GM18867 (cell line): ENCODE data around the gene A2M.

Experiments
- ATAC-seq: cut with Tn5 transposase; IDR thresholded peaks from one replicate; pipeline ENCODE4 v1.9.1; 2021; ENCODE audit warnings: mild to moderate bottlenecking, moderate library complexity; ENCODE audit not compliant: unreplicated experiment

A2M gene

GRCh38 chr12:9099552-9100190 is 16.0 kb downstream of the A2M start:
- ATAC-seq = no peak

DNA sequence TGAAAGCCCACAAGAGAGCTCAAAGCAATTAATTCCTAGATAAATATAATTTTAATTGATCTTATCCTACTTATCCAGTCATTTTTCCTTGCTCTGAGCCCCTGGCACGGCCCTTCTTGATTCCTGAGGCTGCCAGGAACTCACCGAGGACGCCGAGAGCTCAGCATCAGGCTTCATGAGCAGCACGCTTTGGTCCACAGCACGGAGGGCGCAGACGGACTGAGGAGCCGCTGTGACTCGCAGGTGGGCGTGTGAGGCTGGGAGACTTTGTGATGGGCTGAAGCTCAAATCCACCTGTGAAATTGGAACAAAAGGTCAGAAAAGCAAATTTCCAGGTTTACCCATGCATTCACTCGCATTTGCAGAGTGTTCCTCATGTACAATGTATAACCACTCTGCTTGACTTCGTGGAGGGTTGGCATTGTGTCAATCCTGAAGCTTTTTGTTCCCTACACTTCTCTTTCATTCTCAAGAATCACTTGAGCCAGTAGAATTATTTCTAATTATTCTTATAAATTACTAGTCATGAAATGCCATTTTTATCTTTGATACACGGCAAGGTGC is 17.2 kb downstream of the A2M start:
- no peak for ATAC-seq

DNA sequence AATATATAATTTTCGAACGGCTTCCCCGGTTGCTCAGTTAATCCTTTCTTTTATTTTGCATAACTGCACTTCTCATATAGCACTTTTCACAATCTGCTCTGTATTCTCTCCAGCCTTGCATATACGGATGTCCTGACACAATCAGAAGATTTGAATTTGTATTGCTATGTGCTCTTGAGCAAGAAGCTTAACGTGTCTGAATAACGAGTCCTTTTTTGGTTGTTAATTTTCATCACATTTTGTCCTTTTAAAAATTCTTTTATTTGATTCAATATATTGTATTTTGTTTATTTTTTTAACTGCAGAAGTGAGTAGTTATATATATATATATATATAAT is 17.6 kb downstream of the A2M start:
- ATAC-seq = no peak

DNA sequence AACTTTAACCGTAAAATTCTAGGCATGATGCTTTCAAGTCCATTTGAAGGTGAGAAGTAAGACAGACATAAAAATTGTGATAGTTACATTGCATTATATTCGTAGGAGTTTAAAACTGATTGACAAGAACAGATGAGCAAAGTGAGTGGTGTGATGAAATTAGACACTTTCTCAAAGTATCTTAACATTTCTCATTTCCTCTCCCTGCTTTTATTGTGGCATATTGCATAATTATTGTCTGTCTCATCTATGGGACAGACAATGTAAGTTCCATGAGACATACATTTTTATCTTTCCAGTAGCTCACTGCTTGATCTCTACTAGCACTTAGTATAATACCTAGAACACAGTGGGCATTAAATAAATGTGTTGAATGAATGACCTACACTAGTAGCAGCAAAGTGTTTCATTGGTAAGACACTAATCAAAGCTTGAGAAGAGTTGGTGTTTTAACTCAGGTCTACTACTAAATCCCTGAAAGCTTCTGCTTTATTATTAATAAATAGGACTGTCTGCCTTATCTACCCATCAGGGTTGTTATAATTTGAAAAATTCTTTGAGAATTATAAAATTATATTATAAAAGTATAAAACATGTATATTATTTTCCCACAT is 19.0 kb downstream of the A2M start:
- ATAC-seq = no peak

DNA sequence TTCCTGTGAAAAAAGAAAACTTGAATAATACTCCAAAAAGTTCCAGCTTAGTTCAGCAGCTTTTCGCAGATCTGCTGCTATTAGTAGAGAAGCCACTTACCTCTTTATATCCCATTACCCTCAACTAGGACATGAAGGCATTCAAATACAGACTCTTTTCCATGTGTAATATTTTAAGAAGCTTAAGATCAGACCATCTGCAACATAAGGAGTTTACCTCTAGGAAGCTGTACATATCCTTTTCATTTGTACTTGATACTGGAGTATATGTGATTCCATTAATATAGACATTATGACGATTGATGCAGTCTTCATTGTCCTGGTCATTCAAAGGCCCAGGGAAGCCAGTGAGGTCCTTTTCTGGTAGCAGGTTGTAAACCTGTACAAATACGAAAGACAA is 20.4 kb downstream of the A2M start:
- ATAC-seq = no peak

- no peak for ATAC-seq
These were observed 21.1 kb downstream of the A2M start for GRCh38 chr12:9094512-9095206.

DNA sequence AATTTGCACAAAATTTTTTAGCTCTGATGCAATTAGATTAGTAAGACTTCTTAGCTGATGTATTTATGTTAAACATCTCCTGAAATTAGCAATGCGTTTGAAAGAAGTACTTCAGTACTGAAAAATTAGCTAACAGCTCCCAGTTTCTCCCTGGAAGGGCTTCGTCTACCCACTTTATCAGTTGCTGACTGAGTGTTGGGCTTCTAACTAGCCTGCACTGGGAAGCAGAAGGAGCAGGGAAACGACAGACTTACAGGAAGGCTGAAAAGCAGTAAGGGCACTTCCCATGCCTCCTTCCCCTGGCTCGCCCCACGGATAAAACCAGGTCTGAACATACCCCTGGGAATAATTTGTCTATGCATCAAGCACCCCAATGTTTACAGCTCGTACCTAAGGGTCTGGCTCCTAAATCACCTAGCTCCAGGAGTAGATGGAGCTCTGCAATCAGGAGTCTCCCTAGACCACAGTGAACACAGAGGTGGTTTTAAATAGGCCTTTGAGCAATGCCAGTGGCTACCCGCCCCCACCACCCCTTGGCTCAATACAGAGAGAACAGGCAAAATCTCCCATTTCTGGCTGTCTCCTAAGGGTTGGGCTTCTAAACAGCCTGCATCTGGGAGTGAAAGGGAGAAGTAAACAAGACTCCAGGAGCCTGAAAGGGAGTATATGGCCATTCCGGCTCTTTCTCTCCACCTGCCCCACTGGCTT is 23.7 kb downstream of the A2M start:
- no peak for ATAC-seq

DNA sequence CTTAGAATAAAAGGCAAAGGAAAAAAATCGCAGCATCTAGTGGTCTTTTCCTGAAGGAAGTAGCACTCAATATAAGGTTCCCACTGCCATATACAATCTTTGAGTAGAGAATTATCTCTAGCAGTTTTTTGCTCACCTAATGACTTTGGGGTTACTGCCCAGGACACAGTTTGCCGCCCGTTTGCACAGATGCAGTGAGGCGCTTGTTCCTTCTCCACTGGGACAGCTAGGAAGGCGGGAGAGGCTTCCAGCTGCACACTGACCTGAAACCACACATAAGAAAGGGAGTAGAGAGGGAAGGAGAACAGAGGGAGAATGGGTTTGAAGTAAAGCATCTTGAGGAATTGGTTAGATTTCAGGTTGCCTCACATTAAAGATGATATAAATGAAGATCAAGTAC is 25.5 kb downstream of the A2M start:
- no peak for ATAC-seq

- ATAC-seq = no peak
These were observed 28.5 kb downstream of the A2M start for GRCh38 chr12:9087087-9087835.

DNA sequence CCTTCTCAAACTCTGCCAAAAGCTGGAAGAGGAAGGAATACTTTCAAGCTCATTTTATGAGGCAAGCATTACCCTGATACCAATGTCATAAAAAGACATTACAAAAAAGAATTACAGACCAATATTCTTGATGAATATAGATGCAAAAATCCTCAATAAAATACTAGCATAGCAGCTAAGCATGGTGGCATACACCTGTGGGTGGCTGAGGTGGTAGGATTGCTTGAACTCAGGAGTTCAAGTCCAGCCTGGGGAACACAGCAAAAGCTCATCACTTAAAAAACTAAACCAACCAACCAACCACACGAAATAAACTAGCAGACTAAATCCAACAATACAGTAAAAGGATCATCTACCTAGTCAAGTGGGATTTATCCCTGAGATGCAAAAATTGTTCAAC is 29.6 kb downstream of the A2M start:
- no peak for ATAC-seq

DNA sequence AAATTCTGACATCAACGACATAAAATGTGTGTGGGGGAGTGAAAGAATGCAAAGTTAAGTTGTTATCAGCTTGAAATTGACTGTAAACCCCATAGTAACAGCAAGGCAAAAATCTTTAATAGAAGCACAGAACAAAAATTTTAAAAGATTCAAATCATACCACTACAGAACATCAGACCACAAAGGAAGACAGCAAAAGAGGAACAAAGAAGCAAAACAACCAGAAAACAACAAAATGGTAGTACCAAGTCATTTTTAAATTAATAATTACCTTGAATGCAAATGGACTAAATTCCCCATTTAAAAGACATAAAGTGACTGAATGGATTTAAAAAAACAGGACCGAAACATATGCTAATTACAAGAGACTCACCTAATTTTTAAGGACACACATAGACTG is 31.3 kb downstream of the A2M start:
- ATAC-seq = no peak

DNA sequence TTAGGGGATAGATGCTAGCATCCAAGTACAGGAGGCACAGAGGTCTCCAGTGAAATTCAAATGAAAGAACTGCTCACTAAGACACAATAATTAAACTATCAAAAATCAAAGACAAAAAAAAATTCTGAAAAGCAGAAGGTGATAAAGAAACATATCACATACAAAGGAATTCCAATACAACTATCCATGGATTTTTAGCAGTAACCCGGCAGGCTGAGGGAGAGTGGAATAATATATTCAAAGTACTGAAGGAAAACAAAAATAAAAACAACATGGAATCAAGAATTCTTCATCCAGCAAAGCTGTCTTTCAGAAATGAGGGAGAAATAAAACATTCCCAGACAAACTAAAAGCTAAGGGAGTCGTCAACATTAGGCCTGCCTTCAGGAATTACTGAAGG is 31.9 kb downstream of the A2M start:
- no peak for ATAC-seq

- ATAC-seq = no peak
These were observed 33.9 kb downstream of the A2M start for GRCh38 chr12:9081667-9082427.

- no peak for ATAC-seq
These were observed 35.6 kb downstream of the A2M start for GRCh38 chr12:9079883-9080675.

DNA sequence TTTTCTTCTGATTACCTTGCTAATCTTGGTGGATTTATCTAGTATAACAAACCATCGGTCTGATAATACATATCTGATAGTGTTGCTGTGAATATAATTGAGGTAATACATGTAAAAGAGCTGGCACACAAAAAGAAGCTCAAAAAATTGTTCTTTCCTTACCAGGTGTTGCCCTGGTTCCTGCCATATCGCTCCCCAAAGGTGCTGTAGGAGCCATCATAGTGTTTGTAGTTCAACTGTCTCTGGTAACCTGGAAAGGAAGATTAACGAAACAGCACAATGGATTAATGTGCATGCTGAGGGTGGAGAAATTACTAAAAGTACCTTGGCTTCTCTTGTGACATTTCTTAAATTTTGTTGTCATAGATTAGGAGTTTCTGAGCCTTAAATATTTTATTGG is 36.6 kb downstream of the A2M start:
- ATAC-seq = no peak

DNA sequence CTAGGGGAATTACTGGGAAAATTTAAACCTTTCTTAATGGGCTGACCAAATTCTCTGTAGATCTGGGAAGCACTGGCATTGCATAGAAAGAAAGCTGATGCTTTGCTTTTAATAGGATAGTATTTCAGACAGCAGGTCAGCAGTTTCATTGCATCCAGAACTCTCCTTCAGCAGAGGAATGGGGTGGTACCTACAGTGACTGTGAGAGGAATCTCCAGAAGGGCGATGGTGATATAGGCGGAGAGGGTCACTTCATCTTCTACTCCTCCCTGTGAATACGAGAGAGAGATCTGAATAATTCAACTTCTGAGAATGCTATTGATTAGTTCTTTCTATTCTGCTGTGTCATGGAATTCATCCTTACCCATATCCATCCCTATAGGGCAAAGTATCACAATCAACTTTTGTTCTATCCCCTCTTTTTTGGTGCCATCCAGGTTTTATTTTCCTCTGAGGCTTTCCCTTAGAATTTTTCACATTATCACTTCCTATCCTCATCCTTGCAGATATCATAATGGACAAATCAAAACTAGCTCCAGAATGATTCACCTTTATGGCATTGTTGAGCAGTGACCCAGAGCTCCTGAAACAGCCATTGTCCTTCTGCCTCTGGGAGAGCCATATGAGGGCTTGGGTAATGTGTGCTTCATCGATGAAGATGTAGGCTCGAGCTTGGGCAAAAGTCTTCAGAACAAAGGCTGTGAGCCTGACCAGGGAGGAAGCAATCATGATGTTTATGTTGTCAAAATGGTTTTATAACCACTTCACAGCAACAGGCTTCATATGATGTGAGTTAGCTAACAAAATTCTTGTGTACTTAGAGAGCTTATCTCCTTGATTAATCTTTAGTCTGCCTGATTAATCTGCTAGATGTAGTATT is 38.3 kb downstream of the A2M start:
- ATAC-seq = no peak

DNA sequence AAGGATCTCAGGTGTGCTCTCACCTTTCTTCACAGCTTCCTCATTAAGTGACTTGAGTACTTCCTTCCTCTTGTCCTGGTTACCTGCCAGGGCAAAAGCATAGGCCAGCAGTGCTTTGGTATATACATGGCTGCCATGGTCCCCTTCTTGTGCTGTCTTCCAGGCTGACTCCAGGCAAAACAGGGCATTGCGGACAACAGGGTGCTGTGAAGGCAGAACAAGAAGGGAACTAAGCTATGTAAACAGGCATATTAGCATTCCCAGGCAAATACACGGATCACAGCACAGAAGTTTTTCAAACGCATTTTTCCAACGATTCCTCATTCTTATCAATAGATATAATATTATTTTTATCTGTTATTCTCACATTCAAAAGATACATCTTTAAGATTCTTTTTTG is 39.0 kb downstream of the A2M start:
- ATAC-seq = no peak

- ATAC-seq = no peak
These were observed 40.6 kb downstream of the A2M start for GRCh38 chr12:9075138-9075535.
